ENCODE data around the gene NCKAP5. TPM values are rescaled to one million over a fixed set of nuclear protein-coding genes. Genes with fewer than 3 reads are reported as not detected.

The NCKAP5 gene
- total and polyA plus RNA-seq, 2 of the 13 experiments (the other 11 are each of a cell fraction or from before 2014, with no cell fraction given), result 0.01 TPM; not detected in 1

DNA sequence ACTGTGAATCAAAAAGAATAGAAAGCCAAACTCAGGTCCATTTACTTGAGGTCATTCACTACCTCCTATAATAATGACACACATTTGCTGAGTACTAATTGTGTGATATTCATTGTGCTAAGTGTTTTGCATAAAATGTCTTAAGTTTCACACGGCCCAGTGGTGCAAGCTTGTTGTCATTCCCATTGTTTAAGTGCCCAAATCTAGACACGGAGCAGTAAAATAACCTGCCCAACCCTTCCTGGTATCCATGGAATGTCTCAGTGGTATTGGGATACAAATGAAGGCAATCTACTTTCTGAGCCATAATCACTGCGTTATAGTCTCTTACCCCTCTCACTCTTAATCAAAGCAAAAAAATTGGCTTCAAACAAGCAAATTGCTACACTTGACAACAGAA is 233.3 kb downstream of the NCKAP5 start:
- Histone ChIP-seq H3K4me3 (replicated peaks in 1 of 3; ENCODE audit: insufficient read depth in 1 of 3, low read depth in 2 of 3, low read length in 3 of 3) (no peak overlapping the region), H3K9me3 (ENCODE audit: low read length) (no peaks in the 10 kb centered on the region), H3K4me1 (ENCODE audit: insufficient read depth, low read length) (no peaks in the 10 kb centered on the region), H3K79me2 (ENCODE audit: insufficient read depth, low read length) (no peaks in the 10 kb centered on the region), H3K27ac (ENCODE audit: extremely low read length, insufficient read depth, low read length) (no peak overlapping the region), H3K9ac (ENCODE audit: insufficient read depth, low read depth, low read length) (no peak overlapping the region), H3K4me2 (ENCODE audit: low read depth, low read length) (no peak overlapping the region), H2AFZ (ENCODE audit: low read length) (no peak overlapping the region), H3K27me3 (ENCODE audit: control insufficient read depth in 1 of 2, insufficient read depth in 2 of 2, low read length in 2 of 2) (no peaks in the 10 kb centered on the region), H3K36me3 (replicated peaks in 1 of 2; ENCODE audit: control insufficient read depth in 1 of 2, insufficient read depth in 2 of 2, low read length in 2 of 2) (no peaks in the 10 kb centered on the region), H4K20me1 (ENCODE audit: insufficient read depth, low read length) (no peaks in the 10 kb centered on the region)
- ChIA-PET CTCF (ENCODE audit: low intra/inter-chr PET ratio, low total read pairs) (no interaction called here), POLR2A (no interaction called here)
- TF ChIP-seq THAP9 (CRISPR knock-in tag; IDR thresholded peaks at IDR 0.05; ENCODE audit: borderline replicate concordance) (no peak), GABPB1 (CRISPR knock-in tag; IDR thresholded peaks at IDR 0.05) (no peak), MAX (IDR thresholded peaks at IDR 0.05) (no peak), HOXD1 (CRISPR knock-in tag; IDR thresholded peaks at IDR 0.05) (no peak), NFKBIZ (CRISPR knock-in tag; IDR thresholded peaks at IDR 0.05) (no peak)
- no peak for DNase-seq (ENCODE audit: low spot score)
- WGBS (ENCODE audit: low lambda C conversion rate), result 12% methylated on average over 3 of the region's 3 CpGs
- ATAC-seq, result no peak
- in situ Hi-C loops (cut with HindIII; ENCODE audit: extremely low pct_ligation_motif_present, low pct_unique_long_range_greater_than_20kb), result no loop called here
- no TSS peak for BruUV-seq (replicated peaks)
- no peak for FAIRE-seq
- intact Hi-C loops (cut with micrococcal nuclease; ENCODE audit: unreplicated experiment), result no loop called here

DNA sequence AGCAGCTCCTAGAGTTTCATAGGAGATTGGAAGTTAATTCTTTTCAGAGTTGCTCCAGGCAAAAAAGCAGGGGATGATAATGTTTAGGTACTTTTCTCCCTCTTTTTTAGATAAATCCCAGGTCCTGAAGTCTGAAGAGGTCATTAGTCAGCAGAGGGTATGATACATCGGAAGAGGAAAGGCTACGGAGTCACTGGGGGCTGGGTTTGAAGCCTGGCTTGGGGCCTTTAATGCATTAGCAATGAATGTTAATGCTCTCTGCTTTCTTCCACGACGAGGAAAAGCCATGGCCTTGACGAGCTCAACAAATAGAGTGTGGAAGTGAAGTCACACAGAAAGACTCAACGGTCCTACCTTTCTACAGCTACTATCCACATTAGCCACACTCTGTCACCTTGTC is 235.1 kb downstream of the NCKAP5 start:
- 11% methylated on average over 6 of the region's 6 CpGs for WGBS (ENCODE audit: low lambda C conversion rate)
- TF ChIP-seq ZNF75D (CRISPR knock-in tag; IDR thresholded peaks at IDR 0.05; ENCODE audit: borderline replicate concordance) (no peak), ZFP82 (CRISPR knock-in tag; IDR thresholded peaks at IDR 0.05; ENCODE audit: borderline replicate concordance) (no peak), CREM (IDR thresholded peaks at IDR 0.05) (no peak), CREM (CRISPR knock-in tag; IDR thresholded peaks at IDR 0.05) (no peak), SPEN (CRISPR knock-in tag; IDR thresholded peaks at IDR 0.05; ENCODE audit: low read depth) (no peak), ZNF839 (CRISPR knock-in tag; IDR thresholded peaks at IDR 0.05; ENCODE audit: borderline replicate concordance) (no peak), EEA1 (CRISPR knock-in tag; IDR thresholded peaks at IDR 0.05; ENCODE audit: borderline replicate concordance) (no peak), ZNF879 (CRISPR knock-in tag; IDR thresholded peaks at IDR 0.05) (no peak), ZNF280D (CRISPR knock-in tag; IDR thresholded peaks at IDR 0.05) (no peak)

More for the DNA sequence above, 235.1 kb downstream of the NCKAP5 start:
- POLR2A ChIA-PET, result no interaction called here
- no peak for FAIRE-seq
- in situ Hi-C loops (cut with HindIII; ENCODE audit: extremely low pct_ligation_motif_present, low pct_unique_long_range_greater_than_20kb), result no loop called here
- H4K20me1 ChIP-seq (ENCODE audit: insufficient read depth, low read length), result no peaks in the 10 kb centered on the region
- H3K9ac ChIP-seq (ENCODE audit: insufficient read depth, low read depth, low read length), result no peak overlapping the region
- no peaks in the 10 kb centered on the region for H3K27me3 ChIP-seq (ENCODE audit: control insufficient read depth in 1 of 2, insufficient read depth in 2 of 2, low read length in 2 of 2)
- no peaks in the 10 kb centered on the region for H3K79me2 ChIP-seq (ENCODE audit: insufficient read depth, low read length)
- DNase-seq (ENCODE audit: low spot score), result no peak
- intact Hi-C loops (cut with micrococcal nuclease; ENCODE audit: unreplicated experiment), result no loop called here
- ATAC-seq, result no peak
- no peak overlapping the region for H3K4me3 ChIP-seq (replicated peaks in 1 of 3; ENCODE audit: insufficient read depth in 1 of 3, low read depth in 2 of 3, low read length in 3 of 3)
- H3K4me2 ChIP-seq (ENCODE audit: low read depth, low read length), result no peak overlapping the region
- H2AFZ ChIP-seq (ENCODE audit: low read length), result no peak overlapping the region
- CTCF ChIA-PET (ENCODE audit: low intra/inter-chr PET ratio, low total read pairs), result no interaction called here
- no peak overlapping the region for H3K27ac ChIP-seq (ENCODE audit: extremely low read length, insufficient read depth, low read length)
- H3K9me3 ChIP-seq (ENCODE audit: low read length), result no peaks in the 10 kb centered on the region
- no TSS peak for BruUV-seq (replicated peaks)
- no peaks in the 10 kb centered on the region for H3K36me3 ChIP-seq (replicated peaks in 1 of 2; ENCODE audit: control insufficient read depth in 1 of 2, insufficient read depth in 2 of 2, low read length in 2 of 2)
- H3K4me1 ChIP-seq (ENCODE audit: insufficient read depth, low read length), result no peaks in the 10 kb centered on the region

Measured in HepG2 (cell line).